Measurements from ENCODE around the gene SOCS1.

Gene SOCS1

GRCh38 chr16:11204513-11205047 is 51.4 kb downstream of the SOCS1 start:
- DNase-seq (ENCODE audit: low read depth) = no peak

Measured in amniotic epithelial cell (primary cell).